Stimulated activated CD4-positive, alpha-beta T cell treated with anti-CD3 and anti-CD28 coated beads, Interleukin-15, amount 100 ng/mL, for 24 hours (primary cell): ENCODE data around the gene SLC2A9.
"Not testable (repeated sequence)": the region's sequence is repeated elsewhere in the genome, so short reads cannot be mapped to it uniquely, and the experiment has no call there.

Experiments
- DNase-seq: peaks from one replicate; pipeline ENCODE4 v3.0.0-alpha.2; 2020

The SLC2A9 gene

GRCh38 chr4:9994246-9994847 is 26.9 kb downstream of the SLC2A9 start:
- DNase-seq = no peak

GRCh38 chr4:9989918-9990635 is 31.2 kb downstream of the SLC2A9 start:
- no peak for DNase-seq

GRCh38 chr4:9988933-9989332 is 32.4 kb downstream of the SLC2A9 start:
- DNase-seq = no peak

GRCh38 chr4:9988363-9988749 is 32.9 kb downstream of the SLC2A9 start:
- no peak for DNase-seq

- no peak for DNase-seq
Observed at GRCh38 chr4:9987749-9988362, 33.4 kb downstream of the SLC2A9 start.

- DNase-seq = no peak
Observed at GRCh38 chr4:9984621-9985020, 36.7 kb downstream of the SLC2A9 start.

- DNase-seq = no peak
Observed at GRCh38 chr4:9983211-9983610, 38.1 kb downstream of the SLC2A9 start.

- not testable (repeated sequence) for DNase-seq
Observed at GRCh38 chr4:9981899-9982298, 39.4 kb downstream of the SLC2A9 start.

- DNase-seq = no peak
Observed at GRCh38 chr4:9980898-9981297, 40.4 kb downstream of the SLC2A9 start.

GRCh38 chr4:9979101-9979701 is 42.1 kb downstream of the SLC2A9 start:
- no peak for DNase-seq

- no peak for DNase-seq
Observed at GRCh38 chr4:9977518-9978031, 43.7 kb downstream of the SLC2A9 start.

GRCh38 chr4:9976781-9977180 is 44.5 kb downstream of the SLC2A9 start:
- no peak for DNase-seq

GRCh38 chr4:9976293-9976692 is 45.0 kb downstream of the SLC2A9 start:
- DNase-seq = no peak

- no peak for DNase-seq
Observed at GRCh38 chr4:9971711-9972110, 49.6 kb downstream of the SLC2A9 start.

- DNase-seq = no peak
Observed at GRCh38 chr4:9970399-9971011, 50.8 kb downstream of the SLC2A9 start.

GRCh38 chr4:9969526-9970398 is 51.5 kb downstream of the SLC2A9 start:
- DNase-seq = no peak

- DNase-seq = no peak
Observed at GRCh38 chr4:9968472-9968871, 52.8 kb downstream of the SLC2A9 start.

GRCh38 chr4:9964879-9965278 is 56.4 kb downstream of the SLC2A9 start:
- DNase-seq = no peak

- DNase-seq = no peak
Observed at GRCh38 chr4:9963328-9963727, 58.0 kb downstream of the SLC2A9 start.

GRCh38 chr4:9962611-9963314 is 58.5 kb downstream of the SLC2A9 start:
- DNase-seq = no peak

- no peak for DNase-seq
Observed at GRCh38 chr4:9954468-9954867, 66.8 kb downstream of the SLC2A9 start.

- DNase-seq = no peak
Observed at GRCh38 chr4:9953089-9953488, 68.2 kb downstream of the SLC2A9 start.
